Activated CD4-positive, alpha-beta T cell treated with anti-CD3 and anti-CD28 coated beads for 36 hours (primary cell): ENCODE data around the gene SLC10A1. TPM values are rescaled to one million over a fixed set of nuclear protein-coding genes. Genes with fewer than 3 reads are reported as not detected.
"Not testable (repeated sequence)": the region's sequence is repeated elsewhere in the genome, so short reads cannot be mapped to it uniquely, and the experiment has no call there.

Experiments used
- ATAC-seq: fragments of 200-7000 bp; cut with Tn5 transposase; one replicate; pipeline ENCODE4 v1.10.0; 2021; ENCODE audit warnings: mild to moderate bottlenecking, moderate library complexity
- CTCF ChIA-PET: fragments of 350-600 bp; sonication (Branson Sonifier 250); formaldehyde crosslinking; loops from one replicate; lab custom pipeline; 2021; ENCODE audit warnings: antibody characterized with exemption; lab: Charles Lee
- POLR2A ChIA-PET: fragments of 350-600 bp; sonication (Branson Sonifier 250); formaldehyde crosslinking; loops from one replicate; lab custom pipeline; 2021; ENCODE audit warnings: antibody characterized with exemption, inconsistent platforms; lab: Charles Lee
- DNase-seq: peaks from one replicate; pipeline ENCODE4 v3.0.0-alpha.2; 2020
- H3K27ac Mint-ChIP-seq: one replicate; pipeline ENCODE4 v1.8.0; 2021; ENCODE audit warnings: mixed read lengths
- H3K27me3 Mint-ChIP-seq: one replicate; pipeline ENCODE4 v1.8.0; 2021; ENCODE audit warnings: mixed read lengths
- H3K36me3 Mint-ChIP-seq: one replicate; pipeline ENCODE4 v1.8.0; 2021; ENCODE audit warnings: low read depth, mixed read lengths
- H3K4me1 Mint-ChIP-seq: one replicate; pipeline ENCODE4 v1.8.0; 2021; ENCODE audit warnings: mixed read lengths
- H3K4me3 Mint-ChIP-seq: one replicate; pipeline ENCODE4 v1.8.0; 2021; ENCODE audit warnings: mild to moderate bottlenecking, moderate library complexity, mixed read lengths
- H3K9me3 Mint-ChIP-seq: one replicate; pipeline ENCODE4 v1.8.0; 2021; ENCODE audit warnings: low read depth, mixed read lengths
- intact Hi-C, 2 experiments: fragments of 100-400 bp; cut with DNase I in 1 of 2; cut with micrococcal nuclease in 1 of 2; formaldehyde crosslinking; loops; one replicate each; pipeline versions ENCODE4 v1.14.2 to v1.15.1; 2022 to 2024; cut with DNase I, micrococcal nuclease
- total RNA-seq, 2 experiments: library from RNA; stranded (reverse); gene quantifications; one replicate each; pipeline ENCODE4 v1.2.3, GENCODE V29; 2021

The SLC10A1 gene
- total RNA-seq, 2 experiments from 2014 or later, result not detected

GRCh38 chr14:69822456-69822855, 25.4 kb upstream of the SLC10A1 start:
- H3K4me3 Mint-ChIP-seq, result no peak overlapping the region
- H3K4me1 Mint-ChIP-seq, result peaks cover 5% of the 10 kb centered on the region
- ATAC-seq, result no peak
- intact Hi-C loops, result no loop called here
- CTCF ChIA-PET, result interaction anchor here (1.3 kb wide), 1 partner anchor 205 kb away, joined by 7 read pairs; no protein-coding TSS in a partner anchor
- POLR2A ChIA-PET, result no interaction called here
- no peak for DNase-seq
- H3K36me3 Mint-ChIP-seq, result no peaks in the 10 kb centered on the region
- peaks cover 4% of the 10 kb centered on the region for H3K27me3 Mint-ChIP-seq
- no peaks in the 10 kb centered on the region for H3K9me3 Mint-ChIP-seq
- no peak overlapping the region for H3K27ac Mint-ChIP-seq

DNA sequence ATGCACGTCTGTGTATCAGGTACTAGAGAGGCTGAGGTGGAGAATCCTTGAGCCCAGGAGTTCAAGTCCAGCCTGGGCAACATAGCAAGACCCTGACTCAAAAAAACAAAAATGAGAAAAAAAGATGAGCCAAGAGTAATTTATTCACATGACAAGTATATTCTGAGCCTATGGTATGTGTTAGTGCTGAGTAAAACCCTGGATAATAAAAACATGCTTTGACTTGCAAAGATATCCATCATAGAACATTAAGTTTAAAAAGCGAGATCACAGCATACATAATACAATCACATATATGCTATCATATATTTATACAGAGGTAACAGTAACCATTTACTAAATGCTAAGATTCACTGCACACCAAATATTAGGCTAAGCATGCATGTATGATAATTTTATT, 23.9 kb upstream of the SLC10A1 start:
- no peak overlapping the region for H3K4me3 Mint-ChIP-seq
- peaks cover 4% of the 10 kb centered on the region for H3K4me1 Mint-ChIP-seq
- ChIA-PET CTCF (interaction anchor here (1.3 kb wide), 1 partner anchor 207 kb away, joined by 7 read pairs; no protein-coding TSS in a partner anchor), POLR2A (no interaction called here)
- no peaks in the 10 kb centered on the region for H3K9me3 Mint-ChIP-seq
- no peaks in the 10 kb centered on the region for H3K36me3 Mint-ChIP-seq
- DNase-seq, result no peak
- intact Hi-C loops, result no loop called here
- ATAC-seq, result no peak
- no peak overlapping the region for H3K27ac Mint-ChIP-seq
- H3K27me3 Mint-ChIP-seq, result peaks cover 4% of the 10 kb centered on the region

- ChIA-PET CTCF (interaction anchor here (0.6 to 1.2 kb wide), 3 partner anchors 68 to 312 kb away, joined by 3 read pairs; no protein-coding TSS in a partner anchor), POLR2A (no interaction called here)
- Mint-ChIP-seq H3K4me3 (no peak overlapping the region), H3K27ac (no peak overlapping the region), H3K36me3 (no peaks in the 10 kb centered on the region), H3K27me3 (peaks cover 4% of the 10 kb centered on the region), H3K9me3 (no peaks in the 10 kb centered on the region), H3K4me1 (peaks cover 4% of the 10 kb centered on the region)
- ATAC-seq, result no peak
- intact Hi-C loops, result loop anchor here (5.0 to 10.0 kb wide), 3 partner anchors 85 to 765 kb away; no protein-coding TSS in a partner anchor
- DNase-seq, result no peak
Measured at GRCh38 chr14:69819607-69820006, 22.6 kb upstream of the SLC10A1 start.

- intact Hi-C loops, result loop anchor here (1.0 to 10.0 kb wide), 6 partner anchors 84 to 766 kb away; no protein-coding TSS in a partner anchor
- peak; percentile 65 for DNase-seq
- POLR2A ChIA-PET, result no interaction called here
- H3K4me3 Mint-ChIP-seq, result no peak overlapping the region
- peaks cover 4% of the 10 kb centered on the region for H3K27me3 Mint-ChIP-seq
- no peaks in the 10 kb centered on the region for H3K9me3 Mint-ChIP-seq
- no peaks in the 10 kb centered on the region for H3K36me3 Mint-ChIP-seq
- peaks cover 4% of the 10 kb centered on the region for H3K4me1 Mint-ChIP-seq
- H3K27ac Mint-ChIP-seq, result no peak overlapping the region
- CTCF ChIA-PET, result interaction anchor here (0.7 to 2.1 kb wide), 23 partner anchors 8 to 420 kb away, joined by 3 to 43 read pairs (median 4); no protein-coding TSS in a partner anchor
- ATAC-seq, result peak; percentile 82
Measured at GRCh38 chr14:69818758-69819191, 21.7 kb upstream of the SLC10A1 start.

GRCh38 chr14:69816216-69816615, 19.2 kb upstream of the SLC10A1 start:
- Mint-ChIP-seq H3K4me1 (peaks cover 4% of the 10 kb centered on the region), H3K36me3 (no peaks in the 10 kb centered on the region), H3K9me3 (no peaks in the 10 kb centered on the region), H3K4me3 (no peak overlapping the region), H3K27ac (no peak overlapping the region), H3K27me3 (peaks cover 4% of the 10 kb centered on the region)
- ChIA-PET POLR2A (no interaction called here), CTCF (interaction anchor here (1.2 kb wide), 1 partner anchor 29 kb away, joined by 4 read pairs; no protein-coding TSS in a partner anchor)
- no peak for DNase-seq
- intact Hi-C loops, result loop anchor here (5.0 to 10.0 kb wide), 3 partner anchors 81 to 769 kb away; no protein-coding TSS in a partner anchor
- no peak for ATAC-seq

- no peak for ATAC-seq
- Mint-ChIP-seq H3K36me3 (no peaks in the 10 kb centered on the region), H3K4me1 (peaks cover 4% of the 10 kb centered on the region), H3K27me3 (peaks cover 4% of the 10 kb centered on the region), H3K4me3 (no peak overlapping the region), H3K9me3 (no peaks in the 10 kb centered on the region), H3K27ac (no peak overlapping the region)
- POLR2A ChIA-PET, result no interaction called here
- no peak for DNase-seq
- intact Hi-C loops, result loop anchor here (5.0 to 10.0 kb wide), 3 partner anchors 81 to 769 kb away; no protein-coding TSS in a partner anchor
- CTCF ChIA-PET, result interaction anchor here (1.2 to 1.6 kb wide), 2 partner anchors 11 to 212 kb away, joined by 3 to 4 read pairs; no protein-coding TSS in a partner anchor
Measured at GRCh38 chr14:69815556-69815955, 18.5 kb upstream of the SLC10A1 start.

DNA sequence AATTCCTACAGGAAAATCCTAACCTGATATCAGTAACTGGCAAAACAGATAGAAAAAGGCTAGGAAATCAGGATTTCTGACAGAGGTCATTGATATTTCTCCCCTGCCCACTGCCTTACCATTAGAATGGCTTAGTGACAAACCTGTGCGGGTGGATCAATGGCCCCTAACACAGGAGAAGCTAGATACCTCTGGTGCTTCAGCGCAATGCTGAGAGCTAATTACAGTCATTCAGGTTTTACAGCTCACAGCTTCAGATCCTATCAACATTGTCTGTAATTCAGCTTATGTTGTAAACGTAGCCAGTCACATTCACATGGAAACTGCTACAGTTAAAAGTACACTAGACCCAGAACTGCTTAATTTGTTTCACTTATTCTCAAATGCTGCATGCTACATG, 17.4 kb upstream of the SLC10A1 start:
- intact Hi-C loops, result loop anchor here (10.0 kb wide), 2 partner anchors 80 to 770 kb away; no protein-coding TSS in a partner anchor
- no peaks in the 10 kb centered on the region for H3K36me3 Mint-ChIP-seq
- no peak overlapping the region for H3K4me3 Mint-ChIP-seq
- DNase-seq (no peak), ATAC-seq (no peak)
- no peak overlapping the region for H3K27ac Mint-ChIP-seq
- H3K27me3 Mint-ChIP-seq, result peaks cover 4% of the 10 kb centered on the region
- CTCF ChIA-PET, result interaction anchor here (1.2 to 1.6 kb wide), 2 partner anchors 12 to 214 kb away, joined by 3 to 4 read pairs; no protein-coding TSS in a partner anchor
- POLR2A ChIA-PET, result no interaction called here
- no peaks in the 10 kb centered on the region for H3K9me3 Mint-ChIP-seq
- H3K4me1 Mint-ChIP-seq, result peaks cover 4% of the 10 kb centered on the region

- H3K36me3 Mint-ChIP-seq, H3K4me3 Mint-ChIP-seq, POLR2A ChIA-PET, H3K4me1 Mint-ChIP-seq, H3K9me3 Mint-ChIP-seq, H3K27ac Mint-ChIP-seq, H3K27me3 Mint-ChIP-seq, ATAC-seq, DNase-seq: not testable (repeated sequence)
- intact Hi-C loops, result loop anchor here (10.0 kb wide), 2 partner anchors 79 to 771 kb away; no protein-coding TSS in a partner anchor
- CTCF ChIA-PET, result interaction anchor here (0.6 to 1.9 kb wide), 4 partner anchors 34 to 266 kb away, joined by 3 to 8 read pairs (median 3); no protein-coding TSS in a partner anchor
Measured at GRCh38 chr14:69813346-69813745, 16.3 kb upstream of the SLC10A1 start.

GRCh38 chr14:69812711-69813110, 15.7 kb upstream of the SLC10A1 start:
- H3K27ac Mint-ChIP-seq, result no peak overlapping the region
- H3K36me3 Mint-ChIP-seq, result no peaks in the 10 kb centered on the region
- no peak for ATAC-seq
- no peak for DNase-seq
- H3K4me3 Mint-ChIP-seq, result no peak overlapping the region
- ChIA-PET POLR2A (no interaction called here), CTCF (interaction anchor here (0.6 to 1.9 kb wide), 3 partner anchors 33 to 267 kb away, joined by 3 to 8 read pairs (median 3); no protein-coding TSS in a partner anchor)
- H3K9me3 Mint-ChIP-seq, result no peaks in the 10 kb centered on the region
- H3K4me1 Mint-ChIP-seq, result no peaks in the 10 kb centered on the region
- H3K27me3 Mint-ChIP-seq, result no peaks in the 10 kb centered on the region
- intact Hi-C loops, result loop anchor here (10.0 kb wide), 2 partner anchors 78 to 772 kb away; no protein-coding TSS in a partner anchor

DNA sequence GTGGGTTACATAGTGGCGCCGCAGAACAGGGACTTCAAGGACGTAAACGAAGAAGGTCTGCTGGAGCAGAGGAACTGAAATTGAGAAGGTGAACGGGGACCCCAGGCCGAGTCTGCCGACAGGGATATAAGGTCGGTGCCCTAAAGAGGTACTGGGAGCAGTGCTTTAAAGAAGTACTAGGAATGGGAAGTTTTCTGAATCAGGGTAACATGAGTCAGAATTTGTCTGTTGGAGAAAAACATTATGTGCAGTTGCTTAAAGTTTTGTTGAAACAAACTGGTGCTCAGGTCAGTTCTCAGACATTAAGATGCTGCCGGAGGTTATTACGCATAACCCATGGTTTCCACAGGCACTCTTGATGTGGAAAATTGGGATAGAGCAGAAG, 14.8 kb upstream of the SLC10A1 start:
- Mint-ChIP-seq H3K27ac (no peak overlapping the region), H3K9me3 (no peaks in the 10 kb centered on the region), H3K4me3 (no peak overlapping the region), H3K27me3 (no peaks in the 10 kb centered on the region), H3K36me3 (no peaks in the 10 kb centered on the region), H3K4me1 (no peaks in the 10 kb centered on the region)
- ChIA-PET CTCF (no interaction called here), POLR2A (no interaction called here)
- DNase-seq (no peak), ATAC-seq (no peak)
- intact Hi-C loops, result loop anchor here (10.0 kb wide), 2 partner anchors 77 to 773 kb away; no protein-coding TSS in a partner anchor

GRCh38 chr14:69811227-69811867, 14.3 kb upstream of the SLC10A1 start:
- Mint-ChIP-seq H3K4me3 (no peak overlapping the region), H3K36me3 (no peaks in the 10 kb centered on the region), H3K27me3 (no peaks in the 10 kb centered on the region), H3K27ac (no peak overlapping the region), H3K9me3 (no peaks in the 10 kb centered on the region), H3K4me1 (no peaks in the 10 kb centered on the region)
- ChIA-PET POLR2A (no interaction called here), CTCF (no interaction called here)
- ATAC-seq (no peak), DNase-seq (no peak)
- intact Hi-C loops, result loop anchor here (10.0 kb wide), 2 partner anchors 77 to 773 kb away; no protein-coding TSS in a partner anchor
